Neural cell (in vitro differentiated cells): ENCODE measurements around the gene MAML3.

Source experiments
- EP300 ChIP-seq: fragments of 450-650 bp; conservative IDR thresholded peaks from 2 replicates; pipeline ENCODE4 v1.6.1; 2014; ENCODE audit warnings: antibody characterized with exemption, mild to moderate bottlenecking, moderate library complexity; ENCODE audit not compliant: poor library complexity, severe bottlenecking
- EZH2 ChIP-seq: fragments of 200-600, 300-800 bp; shearing (Covaris generic), sonication (generic); IDR thresholded peaks from 2 replicates; pipeline ENCODE4 v1.6.1; 2014; ENCODE audit warnings: antibody characterized with exemption, low read length, borderline replicate concordance, mild to moderate bottlenecking; ENCODE audit not compliant: insufficient read depth, poor library complexity, severe bottlenecking
- MXI1 ChIP-seq: fragments of 450-650 bp; conservative IDR thresholded peaks from 2 replicates; pipeline ENCODE4 v1.6.1; 2014; ENCODE audit warnings: antibody characterized with exemption, mild to moderate bottlenecking; ENCODE audit not compliant: poor library complexity, severe bottlenecking
- POLR2AphosphoS5 ChIP-seq: IDR thresholded peaks from 2 replicates; pipeline ENCODE4 v1.6.1; 2012
- TAF1 ChIP-seq: IDR thresholded peaks from 2 replicates; pipeline ENCODE4 v1.6.1; 2012; ENCODE audit warnings: low read depth
- TF ChIP-seq, protein P1 (sequence below): fragments of 450-650 bp; IDR thresholded peaks from 2 replicates; pipeline ENCODE4 v1.5.1; 2014; ENCODE audit warnings: antibody characterized with exemption, mild to moderate bottlenecking, moderate library complexity; ENCODE audit not compliant: poor library complexity, severe bottlenecking
- TF ChIP-seq, protein P2 (sequence below): IDR thresholded peaks from 2 replicates; pipeline ENCODE4 v1.6.1; 2012; ENCODE audit warnings: borderline replicate concordance

DNA sequence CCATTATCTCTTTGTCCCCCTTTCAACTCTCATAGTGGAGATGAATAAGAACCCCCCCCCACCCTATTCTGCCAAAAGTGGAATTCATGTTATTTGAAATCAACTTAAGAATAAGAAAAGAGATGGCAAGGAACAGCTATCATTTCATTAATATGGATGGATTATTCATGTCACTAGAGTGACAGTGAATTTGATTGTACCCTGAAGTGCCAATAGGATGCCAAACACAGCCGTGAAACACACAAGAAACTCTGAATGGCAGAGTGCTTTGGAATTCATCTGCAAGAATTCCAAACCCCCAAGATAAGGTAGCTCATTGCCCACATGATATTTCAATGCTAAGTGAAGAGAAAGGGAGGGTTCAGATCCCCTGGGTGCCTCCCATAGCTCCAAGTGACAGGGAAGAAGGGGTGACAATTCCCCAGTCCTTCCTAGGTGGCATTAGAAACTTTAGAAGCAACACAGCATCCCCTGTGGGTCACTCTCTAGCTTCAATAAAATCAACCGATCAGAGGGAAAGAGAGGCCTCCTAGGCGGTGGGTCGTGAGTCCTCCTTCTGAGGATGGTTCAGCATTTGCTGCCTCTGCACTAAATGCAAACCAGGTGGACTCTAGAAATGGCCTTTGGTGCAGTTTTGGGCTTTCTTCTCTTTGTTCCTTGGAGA lies 404.0 kb downstream of the MAML3 start:
- TF ChIP-seq, protein P1, sequence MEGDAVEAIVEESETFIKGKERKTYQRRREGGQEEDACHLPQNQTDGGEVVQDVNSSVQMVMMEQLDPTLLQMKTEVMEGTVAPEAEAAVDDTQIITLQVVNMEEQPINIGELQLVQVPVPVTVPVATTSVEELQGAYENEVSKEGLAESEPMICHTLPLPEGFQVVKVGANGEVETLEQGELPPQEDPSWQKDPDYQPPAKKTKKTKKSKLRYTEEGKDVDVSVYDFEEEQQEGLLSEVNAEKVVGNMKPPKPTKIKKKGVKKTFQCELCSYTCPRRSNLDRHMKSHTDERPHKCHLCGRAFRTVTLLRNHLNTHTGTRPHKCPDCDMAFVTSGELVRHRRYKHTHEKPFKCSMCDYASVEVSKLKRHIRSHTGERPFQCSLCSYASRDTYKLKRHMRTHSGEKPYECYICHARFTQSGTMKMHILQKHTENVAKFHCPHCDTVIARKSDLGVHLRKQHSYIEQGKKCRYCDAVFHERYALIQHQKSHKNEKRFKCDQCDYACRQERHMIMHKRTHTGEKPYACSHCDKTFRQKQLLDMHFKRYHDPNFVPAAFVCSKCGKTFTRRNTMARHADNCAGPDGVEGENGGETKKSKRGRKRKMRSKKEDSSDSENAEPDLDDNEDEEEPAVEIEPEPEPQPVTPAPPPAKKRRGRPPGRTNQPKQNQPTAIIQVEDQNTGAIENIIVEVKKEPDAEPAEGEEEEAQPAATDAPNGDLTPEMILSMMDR: no peak
- no peak for TF ChIP-seq EZH2
- no peak for TF ChIP-seq POLR2AphosphoS5
- TF ChIP-seq TAF1: no peak
- TF ChIP-seq, protein P2, sequence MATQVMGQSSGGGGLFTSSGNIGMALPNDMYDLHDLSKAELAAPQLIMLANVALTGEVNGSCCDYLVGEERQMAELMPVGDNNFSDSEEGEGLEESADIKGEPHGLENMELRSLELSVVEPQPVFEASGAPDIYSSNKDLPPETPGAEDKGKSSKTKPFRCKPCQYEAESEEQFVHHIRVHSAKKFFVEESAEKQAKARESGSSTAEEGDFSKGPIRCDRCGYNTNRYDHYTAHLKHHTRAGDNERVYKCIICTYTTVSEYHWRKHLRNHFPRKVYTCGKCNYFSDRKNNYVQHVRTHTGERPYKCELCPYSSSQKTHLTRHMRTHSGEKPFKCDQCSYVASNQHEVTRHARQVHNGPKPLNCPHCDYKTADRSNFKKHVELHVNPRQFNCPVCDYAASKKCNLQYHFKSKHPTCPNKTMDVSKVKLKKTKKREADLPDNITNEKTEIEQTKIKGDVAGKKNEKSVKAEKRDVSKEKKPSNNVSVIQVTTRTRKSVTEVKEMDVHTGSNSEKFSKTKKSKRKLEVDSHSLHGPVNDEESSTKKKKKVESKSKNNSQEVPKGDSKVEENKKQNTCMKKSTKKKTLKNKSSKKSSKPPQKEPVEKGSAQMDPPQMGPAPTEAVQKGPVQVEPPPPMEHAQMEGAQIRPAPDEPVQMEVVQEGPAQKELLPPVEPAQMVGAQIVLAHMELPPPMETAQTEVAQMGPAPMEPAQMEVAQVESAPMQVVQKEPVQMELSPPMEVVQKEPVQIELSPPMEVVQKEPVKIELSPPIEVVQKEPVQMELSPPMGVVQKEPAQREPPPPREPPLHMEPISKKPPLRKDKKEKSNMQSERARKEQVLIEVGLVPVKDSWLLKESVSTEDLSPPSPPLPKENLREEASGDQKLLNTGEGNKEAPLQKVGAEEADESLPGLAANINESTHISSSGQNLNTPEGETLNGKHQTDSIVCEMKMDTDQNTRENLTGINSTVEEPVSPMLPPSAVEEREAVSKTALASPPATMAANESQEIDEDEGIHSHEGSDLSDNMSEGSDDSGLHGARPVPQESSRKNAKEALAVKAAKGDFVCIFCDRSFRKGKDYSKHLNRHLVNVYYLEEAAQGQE: no peak
- TF ChIP-seq MXI1: no peak
- TF ChIP-seq EP300: no peak
